Measurements from ENCODE around the gene SASS6. TPM values are rescaled to one million over a fixed set of nuclear protein-coding genes. Genes with fewer than 3 reads are reported as not detected.

Gene SASS6
- polyA plus RNA-seq, 1 donor (not counting 4 experiments of a cell fraction or from before 2014, with no cell fraction given): 2.5 TPM

GRCh38 chr1:100131623-100132022, 1.1 kb downstream of the SASS6 start:
- dilution Hi-C loops (cut with MboI; ENCODE audit: extremely low pct_ligation_motif_present, low sequenced_read_pairs): no loop called here
- FAIRE-seq (no peak), DNase-seq (ENCODE audit: low read depth, low spot score) (no peak)
- peak overlapping the region; percentile 79 for H3K27ac ChIP-seq (ENCODE audit: control insufficient read depth, insufficient read depth, low read length)
- no peaks in the 10 kb centered on the region for H3K27me3 ChIP-seq (ENCODE audit: control insufficient read depth, extremely low read depth, insufficient read depth, low read length)
- peak overlapping the region; percentile 88 for H3K9ac ChIP-seq (ENCODE audit: control insufficient read depth, extremely low read depth, insufficient read depth, low read length)
- no peaks in the 10 kb centered on the region for H3K36me3 ChIP-seq (ENCODE audit: control insufficient read depth in 2 of 2, extremely low read depth in 1 of 2, insufficient read depth in 2 of 2, low read length in 2 of 2)
- H3K4me1 ChIP-seq (ENCODE audit: control insufficient read depth, extremely low read depth, insufficient read depth, low read length): peaks cover 15% of the 10 kb centered on the region
- H2AFZ ChIP-seq (ENCODE audit: control insufficient read depth, low read length): peak overlapping the region; percentile 100
- no peaks in the 10 kb centered on the region for H4K20me1 ChIP-seq (ENCODE audit: control insufficient read depth, extremely low read depth, insufficient read depth, low read length)
- H3K4me2 ChIP-seq (ENCODE audit: control insufficient read depth, extremely low read depth, insufficient read depth, low read depth, low read length): peak overlapping the region; percentile 73
- H3K4me3 ChIP-seq (ENCODE audit: control insufficient read depth in 2 of 3, extremely low read depth in 1 of 3, insufficient read depth in 2 of 3, low read depth in 1 of 3, low read length in 3 of 3): peak overlapping the region; percentile 75 to 99 (median 96)
- no peaks in the 10 kb centered on the region for H3K9me1 ChIP-seq (ENCODE audit: control insufficient read depth, extremely low read depth, insufficient read depth, low read length)
- H3K9me3 ChIP-seq (ENCODE audit: control insufficient read depth, low read depth, low read length): no peaks in the 10 kb centered on the region
- TF ChIP-seq CTCF (optimal IDR thresholded peaks at IDR 0.05 in 1 of 3, IDR thresholded peaks at IDR 0.05 in 1 of 3, conservative IDR thresholded peaks at IDR 0.05 in 1 of 3; ENCODE audit: extremely low read depth in 1 of 3, insufficient read depth in 2 of 3, low read length in 3 of 3) (no peak), EZH2 (IDR thresholded peaks at IDR 0.05; ENCODE audit: low read length) (no peak)
- H3K79me2 ChIP-seq (ENCODE audit: control insufficient read depth, insufficient read depth, low read length): peaks cover 74% of the 10 kb centered on the region

GRCh38 chr1:100130552-100131077, 2.1 kb downstream of the SASS6 start:
- Histone ChIP-seq H3K9ac (ENCODE audit: control insufficient read depth, extremely low read depth, insufficient read depth, low read length) (no peak overlapping the region), H3K9me1 (ENCODE audit: control insufficient read depth, extremely low read depth, insufficient read depth, low read length) (no peaks in the 10 kb centered on the region), H3K4me2 (ENCODE audit: control insufficient read depth, extremely low read depth, insufficient read depth, low read depth, low read length) (no peak overlapping the region), H3K4me3 (ENCODE audit: control insufficient read depth in 2 of 3, extremely low read depth in 1 of 3, insufficient read depth in 2 of 3, low read depth in 1 of 3, low read length in 3 of 3) (no peak overlapping the region), H3K9me3 (ENCODE audit: control insufficient read depth, low read depth, low read length) (no peaks in the 10 kb centered on the region), H3K27me3 (ENCODE audit: control insufficient read depth, extremely low read depth, insufficient read depth, low read length) (no peaks in the 10 kb centered on the region), H3K27ac (ENCODE audit: control insufficient read depth, insufficient read depth, low read length) (no peak overlapping the region), H4K20me1 (ENCODE audit: control insufficient read depth, extremely low read depth, insufficient read depth, low read length) (no peaks in the 10 kb centered on the region), H2AFZ (ENCODE audit: control insufficient read depth, low read length) (no peak overlapping the region), H3K4me1 (ENCODE audit: control insufficient read depth, extremely low read depth, insufficient read depth, low read length) (peaks cover 15% of the 10 kb centered on the region), H3K79me2 (ENCODE audit: control insufficient read depth, insufficient read depth, low read length) (peaks cover 73% of the 10 kb centered on the region), H3K36me3 (ENCODE audit: control insufficient read depth in 2 of 2, extremely low read depth in 1 of 2, insufficient read depth in 2 of 2, low read length in 2 of 2) (no peaks in the 10 kb centered on the region)
- DNase-seq (ENCODE audit: low read depth, low spot score): no peak
- dilution Hi-C loops (cut with MboI; ENCODE audit: extremely low pct_ligation_motif_present, low sequenced_read_pairs): no loop called here
- no peak for FAIRE-seq
- no peak for TF ChIP-seq CTCF (optimal IDR thresholded peaks at IDR 0.05 in 1 of 3, IDR thresholded peaks at IDR 0.05 in 1 of 3, conservative IDR thresholded peaks at IDR 0.05 in 1 of 3; ENCODE audit: extremely low read depth in 1 of 3, insufficient read depth in 2 of 3, low read length in 3 of 3)

All from keratinocyte (primary cell).